AG08396 (cell line): ENCODE data around the gene IFNLR1.

Experiments used
- DNase-seq: peaks from one replicate; pipeline ENCODE4 v3.0.0; 2012; ENCODE audit warnings: low spot score, mixed read lengths

IFNLR1 gene

DNA sequence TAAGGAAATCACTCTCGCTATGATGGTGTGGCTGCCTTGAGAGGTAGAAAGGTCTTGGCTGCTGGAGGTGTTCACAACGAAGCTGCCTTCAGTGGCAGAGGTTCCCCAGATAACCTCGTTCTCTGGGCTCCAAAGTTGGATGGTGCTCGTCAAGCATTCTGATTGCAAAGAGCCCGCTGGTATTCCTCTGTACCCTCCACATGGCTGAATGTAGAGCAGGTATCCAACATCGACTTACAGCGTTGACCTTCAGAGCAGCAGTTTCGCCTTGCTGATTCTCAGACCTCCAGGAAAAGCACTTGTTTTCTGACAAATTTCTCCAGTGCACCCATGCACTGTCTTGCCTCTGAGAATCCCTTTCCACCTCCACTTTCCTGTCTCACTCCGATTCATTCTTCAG, 39.9 kb downstream of the IFNLR1 start:
- no peak for DNase-seq

DNA sequence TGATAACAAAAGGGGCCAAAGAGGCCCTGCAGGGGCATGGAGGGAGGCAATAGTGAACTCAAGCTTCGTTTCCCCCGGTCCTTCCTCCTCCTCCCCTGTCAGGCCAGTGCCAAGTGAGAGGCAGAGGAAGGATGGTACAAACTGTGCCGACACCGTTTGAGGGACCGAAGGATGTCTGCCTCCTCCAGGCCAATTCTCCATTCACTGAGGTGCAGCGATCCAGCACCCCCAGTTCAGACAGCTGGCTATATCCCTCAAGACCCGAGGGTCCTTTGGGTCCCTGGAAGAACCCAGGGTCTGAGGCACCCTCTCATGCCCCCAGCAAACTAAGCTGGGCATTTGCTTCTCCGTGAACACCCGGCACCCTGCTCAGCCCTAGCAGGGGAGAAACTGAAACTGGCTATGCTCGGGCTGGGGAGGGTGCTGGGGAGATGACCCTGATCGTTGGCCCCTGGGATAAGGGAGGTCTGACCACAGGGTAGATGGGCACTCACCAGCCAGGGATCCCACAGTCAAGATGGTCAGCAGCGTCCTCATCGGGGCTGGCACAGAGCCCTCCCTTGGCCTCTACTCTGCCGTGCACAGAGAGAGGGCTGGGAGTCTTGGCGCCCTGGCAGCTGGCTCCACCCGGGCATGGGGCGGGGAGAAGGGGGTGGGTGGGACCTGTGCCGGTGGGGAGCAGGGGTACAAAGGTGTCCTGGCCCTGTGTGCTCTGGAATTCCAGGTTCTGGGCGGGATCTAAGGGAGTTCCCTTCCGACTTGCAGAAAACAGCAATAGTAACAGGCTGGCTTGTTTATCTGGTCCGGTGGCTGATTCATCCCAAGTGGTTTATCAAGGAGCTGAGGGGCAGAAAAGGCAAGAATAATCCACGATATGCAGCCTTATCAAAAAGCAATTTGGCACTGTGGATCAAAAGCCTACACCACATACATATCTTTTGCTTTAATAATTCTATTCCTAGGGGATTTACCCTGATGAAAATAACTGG, 44.2 kb downstream of the IFNLR1 start, which contains the start of gene IL22RA1:
Gene IL22RA1 (minus strand): TSS at position 595 of the 989 bp plus-strand sequence. CDS start 58 bp downstream, at position 537.
- peak; percentile 47 for DNase-seq

DNA sequence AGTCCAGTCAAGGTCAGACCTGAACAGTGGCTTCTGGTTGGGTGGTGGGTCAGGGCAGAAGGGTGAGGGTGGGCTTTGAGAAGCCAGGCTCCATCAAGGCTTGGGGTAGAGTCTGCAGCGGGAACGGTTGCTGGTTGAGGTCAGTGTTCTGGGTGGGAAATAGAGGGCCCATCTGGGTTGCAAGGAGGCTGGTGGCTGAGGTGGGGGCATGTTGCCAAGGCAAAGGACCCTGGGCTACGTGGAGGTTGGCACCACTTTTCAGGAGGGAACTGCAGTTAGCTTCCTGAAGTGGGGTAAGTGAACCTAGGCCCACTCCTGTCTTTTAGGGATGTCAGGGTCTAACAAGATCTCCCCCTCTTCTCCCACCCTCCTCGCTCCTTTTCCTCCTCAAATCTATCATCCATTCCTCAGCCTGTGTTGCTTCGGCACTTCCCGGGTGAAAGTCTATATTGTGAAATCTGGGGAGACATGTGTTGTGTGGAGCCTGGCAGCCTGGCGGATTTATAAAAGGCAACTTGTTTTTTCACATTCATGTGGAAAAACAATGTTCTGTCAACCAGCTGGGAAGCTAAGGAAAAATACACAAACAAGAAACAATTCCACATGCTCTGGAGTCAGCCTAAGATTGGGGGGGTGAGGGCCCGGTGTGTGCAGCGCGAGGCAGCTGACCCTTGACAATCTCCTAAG, 45.6 kb downstream of the IFNLR1 start:
- no peak for DNase-seq

DNA sequence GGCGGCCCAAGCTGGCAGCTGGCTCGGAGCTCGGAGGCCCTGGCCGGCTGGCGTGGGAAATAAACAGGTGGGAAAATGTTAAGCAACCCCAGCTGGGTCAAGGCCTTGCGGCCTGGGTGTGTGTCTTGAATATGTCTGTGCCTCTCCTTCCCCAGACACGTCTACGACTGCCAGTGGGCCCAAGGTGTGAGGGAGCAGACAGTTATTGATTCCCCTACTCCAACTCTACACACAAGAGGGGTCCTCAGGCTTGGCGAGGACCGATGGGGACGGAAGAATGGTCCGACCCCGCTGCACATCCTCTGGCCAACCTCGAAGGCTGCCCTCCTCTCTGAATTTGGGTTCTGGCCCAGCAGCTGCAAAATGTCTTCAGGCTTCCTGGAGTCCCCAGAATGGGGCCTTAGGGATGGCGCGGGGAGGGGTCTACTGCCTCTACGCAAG, 46.3 kb downstream of the IFNLR1 start:
- DNase-seq = no peak

DNA sequence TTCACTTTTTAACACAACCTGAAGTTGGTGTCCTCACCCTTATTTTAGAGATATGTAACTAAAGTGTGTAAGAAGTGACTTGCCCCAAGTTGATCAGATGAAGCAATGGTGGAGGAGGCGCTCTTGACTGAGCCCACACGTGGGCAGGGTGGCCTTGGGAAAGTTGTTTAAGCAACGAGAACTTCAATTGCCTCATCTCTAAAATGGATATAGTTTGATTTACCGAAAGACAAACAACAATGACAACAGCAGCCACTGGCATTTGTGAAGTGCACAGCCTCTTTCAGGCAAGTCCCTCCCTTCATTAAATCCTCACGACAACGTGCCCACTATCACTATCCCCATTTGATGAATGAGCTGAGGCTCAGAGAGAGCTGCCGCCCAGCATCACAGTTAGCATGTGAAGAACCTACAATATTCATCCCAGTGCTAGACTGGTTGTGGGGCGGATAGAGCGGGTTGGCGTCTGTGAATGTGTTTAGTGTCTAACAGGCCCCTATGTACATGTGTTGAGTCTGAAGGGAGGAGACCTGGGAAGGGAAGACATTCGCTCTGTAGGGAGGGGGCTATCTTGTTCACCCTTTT, 47.2 kb downstream of the IFNLR1 start:
- no peak for DNase-seq

DNA sequence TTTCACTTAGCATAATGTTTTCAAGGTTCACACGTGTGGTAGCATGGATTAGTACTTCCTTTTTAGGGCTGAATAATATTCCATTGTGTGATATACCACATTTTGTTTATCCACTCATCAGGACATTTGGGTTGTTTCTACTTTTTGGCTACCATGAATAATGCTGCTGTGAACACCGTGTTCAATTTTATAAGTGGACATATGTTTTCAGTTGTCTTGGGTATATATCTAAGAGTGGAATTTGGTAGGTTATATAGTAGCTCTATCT, 47.9 kb downstream of the IFNLR1 start:
- no peak for DNase-seq

DNA sequence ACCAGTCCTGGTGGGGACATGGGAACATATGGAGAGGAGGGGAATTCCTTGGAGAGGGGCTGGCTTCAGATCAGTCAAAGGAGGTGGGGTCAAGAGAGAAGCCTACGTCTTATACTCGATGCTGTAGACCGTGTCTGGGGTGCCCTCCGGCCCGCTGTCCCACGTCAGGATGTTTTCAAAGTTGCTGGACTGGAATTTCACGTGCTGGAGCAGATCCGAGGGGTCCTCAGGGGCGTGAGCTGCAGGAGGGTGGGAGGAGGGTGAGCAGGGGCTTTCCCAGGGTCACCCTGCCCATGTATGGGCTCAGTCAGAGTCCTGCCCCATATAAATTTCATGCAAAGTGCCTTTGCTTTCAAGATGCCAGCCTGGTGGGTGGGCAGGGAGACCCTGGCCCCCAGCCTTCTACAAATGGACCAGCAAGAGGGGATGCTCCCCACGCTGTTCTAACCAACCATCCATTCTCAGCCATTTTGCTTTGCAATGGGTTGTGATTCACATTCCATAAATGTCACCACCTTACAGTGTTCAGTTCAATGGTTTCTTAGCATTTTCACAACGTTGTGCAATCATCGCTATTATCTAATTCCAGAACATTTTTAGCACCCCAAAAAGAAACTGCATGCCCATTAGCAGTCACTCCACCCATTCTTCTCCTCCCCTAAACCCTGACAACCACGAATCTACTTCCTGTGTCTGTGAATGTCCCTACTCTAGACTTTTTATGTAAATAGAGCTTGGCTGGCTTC, 48.4 kb downstream of the IFNLR1 start:
- no peak for DNase-seq

DNA sequence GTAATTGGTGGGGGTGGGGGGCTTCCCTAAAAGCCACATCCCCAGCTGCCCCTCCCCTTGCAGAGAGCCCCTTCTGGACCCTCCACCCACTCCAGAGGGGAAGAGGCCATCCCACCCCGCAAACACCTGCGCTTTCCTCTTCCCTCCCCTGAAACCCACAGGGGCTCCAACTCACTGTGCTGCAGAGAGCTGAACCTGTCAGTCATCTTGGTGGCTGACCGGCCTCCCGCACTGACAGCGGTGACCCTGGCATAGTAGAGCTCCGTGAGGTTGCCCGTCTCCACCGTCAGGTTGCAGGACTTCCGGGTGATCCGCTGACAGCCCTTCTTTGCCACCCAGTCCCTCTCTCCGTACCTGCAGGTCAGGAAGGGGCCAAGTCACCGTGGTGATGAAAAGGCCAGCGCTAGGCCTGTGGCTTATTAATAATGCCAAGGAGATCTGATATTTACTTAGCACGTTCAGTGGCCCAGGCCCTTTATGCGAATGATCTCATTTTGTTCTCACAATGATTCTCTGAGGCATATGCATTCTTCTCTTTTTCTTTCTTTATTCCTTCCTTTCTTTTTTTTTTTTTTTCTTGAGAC, 50.0 kb downstream of the IFNLR1 start:
- no peak for DNase-seq

DNA sequence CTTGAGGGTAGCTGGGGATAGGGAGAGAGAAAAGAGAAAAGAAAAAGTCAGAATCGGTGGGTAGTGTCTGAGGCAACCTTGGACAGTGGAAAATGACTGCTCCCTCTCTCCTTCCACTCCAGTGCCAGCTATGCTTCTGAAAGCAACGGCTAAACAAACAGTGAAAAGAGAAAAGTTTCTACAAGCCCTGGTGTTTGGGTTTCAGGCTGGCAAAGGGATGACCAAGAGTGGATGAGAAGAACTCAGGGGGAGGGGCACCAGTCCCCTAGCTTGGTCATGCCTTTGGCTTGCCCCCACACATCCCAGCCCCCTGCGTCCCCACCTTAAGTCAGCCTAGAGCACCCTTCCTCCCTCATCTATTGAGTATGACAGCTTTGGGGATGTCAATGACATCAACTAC, 52.7 kb downstream of the IFNLR1 start:
- no peak for DNase-seq

DNA sequence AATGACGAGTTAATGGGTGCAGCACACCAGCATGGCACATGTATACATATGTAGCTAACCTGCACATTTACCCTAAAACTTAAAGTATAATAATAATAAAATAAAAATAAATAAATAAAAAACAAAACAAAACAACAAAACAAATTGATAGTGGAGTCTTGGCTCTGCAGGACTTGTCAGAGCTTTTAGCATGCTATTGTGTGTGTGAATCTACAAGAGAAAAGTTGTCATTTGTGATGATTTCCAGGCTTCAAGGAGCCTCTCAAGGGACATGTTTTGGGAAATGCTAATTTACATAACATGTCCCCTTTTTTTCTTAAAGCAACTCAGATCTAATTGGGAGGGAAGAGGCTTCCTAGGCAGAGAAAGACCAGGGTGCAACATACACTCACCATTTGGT, 53.3 kb downstream of the IFNLR1 start:
- no peak for DNase-seq

DNA sequence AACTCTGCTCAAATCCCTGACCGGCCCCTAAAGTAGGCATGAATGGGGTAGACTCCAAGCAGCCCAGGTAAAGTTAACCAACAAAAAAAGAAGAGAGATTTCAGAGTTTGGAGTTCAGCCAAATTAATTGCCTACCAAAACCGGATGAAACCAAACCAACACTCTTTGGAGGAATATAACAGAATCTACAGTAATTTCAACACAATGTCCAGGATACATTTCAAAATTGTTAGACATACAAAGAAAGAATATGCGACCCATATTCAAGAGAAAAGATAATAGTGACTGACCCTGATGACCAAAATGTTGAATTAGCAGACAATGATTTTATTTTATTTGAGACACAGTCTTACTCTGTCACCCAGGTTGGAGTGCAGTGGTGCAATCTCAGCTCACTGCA, 56.7 kb downstream of the IFNLR1 start:
- no peak for DNase-seq

DNA sequence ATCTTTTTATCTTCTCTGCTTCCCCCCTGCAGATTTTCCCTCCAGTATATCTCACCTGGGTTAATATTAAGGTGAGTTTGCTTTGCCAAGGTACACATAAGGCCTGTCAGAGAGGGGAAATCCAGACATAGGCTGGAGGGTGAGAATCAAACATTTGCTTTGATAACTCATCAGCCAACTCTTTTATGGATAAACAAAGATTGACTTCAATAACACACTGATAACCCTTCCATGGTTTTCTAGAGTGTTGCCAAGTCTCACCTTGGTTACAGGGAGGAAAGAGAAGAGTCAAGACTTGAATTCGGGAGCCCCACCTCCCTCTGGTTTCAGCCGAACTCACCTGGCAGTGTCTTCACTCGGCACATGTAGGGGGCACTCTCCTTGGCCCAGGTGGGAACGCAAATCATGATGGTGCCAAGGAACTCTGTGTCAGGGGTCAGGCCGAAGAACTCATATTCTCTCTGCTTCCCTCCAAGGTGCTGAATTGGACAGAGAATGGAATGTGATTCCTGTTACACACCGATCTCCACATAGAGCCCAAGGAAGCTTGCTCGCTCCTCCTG, 59.2 kb downstream of the IFNLR1 start:
- no peak for DNase-seq

DNA sequence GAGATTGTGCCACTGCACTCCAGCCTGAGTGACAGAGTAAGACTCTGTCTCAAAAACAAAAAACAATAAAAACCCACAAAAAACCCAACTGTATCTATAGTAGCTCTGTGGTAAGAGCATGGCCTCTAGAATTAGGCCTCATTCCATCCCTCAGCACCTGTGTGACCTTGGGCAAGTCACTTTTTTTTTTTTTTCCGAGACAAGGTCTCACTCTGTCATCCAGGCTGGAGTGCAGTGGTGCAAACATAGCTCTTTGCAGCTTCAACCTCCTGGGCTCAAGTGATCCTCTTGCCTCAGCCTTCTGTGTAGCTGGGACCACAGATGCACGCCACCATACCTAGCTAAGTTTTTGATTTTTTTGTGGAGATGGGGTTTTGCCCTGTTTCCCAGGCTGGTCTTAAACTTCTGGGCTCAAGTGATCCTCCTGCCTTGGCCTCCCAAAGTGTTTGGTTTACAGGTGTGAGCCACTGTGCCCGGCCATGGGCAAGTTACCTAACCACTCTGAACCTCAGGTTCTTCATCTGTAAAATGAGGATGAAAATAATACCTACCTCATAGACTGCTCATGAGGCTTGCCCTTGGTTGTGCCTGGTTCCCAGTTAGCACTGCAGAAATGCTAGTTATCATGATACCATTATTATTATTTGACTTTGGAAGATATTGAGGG, 59.8 kb downstream of the IFNLR1 start:
- DNase-seq = no peak

DNA sequence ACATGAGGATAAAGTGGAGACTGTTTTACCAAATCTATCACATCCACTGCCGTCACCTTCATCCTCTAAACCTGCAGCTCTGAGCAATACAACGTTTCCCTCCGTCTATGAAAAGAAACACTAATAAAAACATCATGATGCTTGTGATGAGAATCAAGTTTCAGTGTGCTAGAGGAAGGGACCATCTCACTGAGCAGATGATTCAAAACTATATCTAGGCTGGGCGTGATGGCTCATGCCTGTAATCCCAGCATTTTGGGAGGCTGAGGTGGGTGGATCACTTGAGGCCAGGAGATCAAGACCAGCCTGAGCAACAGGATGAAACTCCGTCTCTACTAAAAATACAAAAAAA, 60.4 kb downstream of the IFNLR1 start:
- DNase-seq = no peak

DNA sequence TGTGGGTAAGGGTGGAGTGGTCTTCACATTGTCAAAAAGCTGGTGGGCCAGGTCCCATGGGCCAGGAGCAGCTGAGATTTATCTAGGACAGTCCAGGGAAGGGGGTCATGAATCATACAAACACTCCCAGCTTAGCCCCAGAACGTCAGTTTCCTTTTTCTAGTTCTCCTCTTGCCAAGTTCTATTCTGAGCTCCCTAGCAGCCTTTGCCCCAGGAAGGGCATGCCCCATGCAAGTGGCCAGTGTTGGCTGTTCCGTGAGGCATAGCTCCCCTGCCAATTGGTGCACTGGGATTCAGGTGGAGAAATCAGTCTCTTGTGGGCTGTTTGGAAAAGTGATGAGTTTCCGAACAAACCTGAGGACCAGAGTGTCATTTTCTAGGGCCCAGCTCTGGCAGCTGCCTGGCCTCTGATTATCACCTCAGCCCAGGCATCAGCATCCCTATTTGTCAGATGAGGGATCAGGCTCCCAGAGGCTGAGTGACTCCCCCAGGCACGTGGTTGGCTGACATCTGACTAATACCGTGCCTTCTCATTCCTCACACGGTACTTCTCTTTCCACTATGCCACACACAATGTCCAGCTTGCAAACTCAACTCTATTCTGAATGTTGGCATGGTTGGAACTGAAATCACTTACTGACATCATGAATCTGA, 60.9 kb downstream of the IFNLR1 start:
- DNase-seq = peak; percentile 61

DNA sequence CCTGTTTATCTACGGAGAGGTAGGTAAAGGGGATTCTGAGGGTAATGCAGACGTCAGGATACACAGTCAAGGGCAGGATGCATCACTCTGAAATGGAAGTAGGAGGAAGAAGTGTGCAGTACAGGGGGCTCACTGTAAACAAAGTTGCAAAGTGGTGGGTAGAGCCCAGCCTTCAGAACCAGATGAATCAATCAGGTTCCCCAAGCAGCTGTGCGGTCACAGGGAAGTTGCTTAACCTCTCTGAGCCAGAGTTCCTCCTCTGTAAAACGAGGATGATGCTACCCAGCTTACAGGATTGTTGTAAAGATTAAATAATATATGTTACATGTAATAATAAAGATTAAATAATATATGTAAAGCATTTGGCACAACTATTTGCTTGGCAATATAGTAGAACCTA, 61.6 kb downstream of the IFNLR1 start:
- DNase-seq = no peak

DNA sequence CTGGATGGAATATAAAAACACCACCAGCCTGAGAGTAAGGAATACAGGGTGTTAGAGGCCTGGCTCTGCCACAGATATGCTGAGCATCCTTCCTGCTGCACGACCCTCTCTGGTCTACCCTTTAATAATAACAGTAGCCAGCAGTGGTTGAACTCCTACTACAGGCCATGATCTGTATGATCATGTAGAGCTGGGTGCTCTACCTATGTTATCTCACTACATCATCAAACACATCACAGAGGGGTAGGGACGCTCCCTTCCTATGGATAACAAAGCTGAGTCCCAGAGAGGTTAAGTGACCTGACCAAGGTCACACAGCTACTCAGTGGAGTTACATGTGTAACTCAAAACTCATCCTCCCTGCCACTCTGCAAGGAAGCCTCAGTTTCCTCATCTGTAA, 62.1 kb downstream of the IFNLR1 start:
- DNase-seq = no peak

DNA sequence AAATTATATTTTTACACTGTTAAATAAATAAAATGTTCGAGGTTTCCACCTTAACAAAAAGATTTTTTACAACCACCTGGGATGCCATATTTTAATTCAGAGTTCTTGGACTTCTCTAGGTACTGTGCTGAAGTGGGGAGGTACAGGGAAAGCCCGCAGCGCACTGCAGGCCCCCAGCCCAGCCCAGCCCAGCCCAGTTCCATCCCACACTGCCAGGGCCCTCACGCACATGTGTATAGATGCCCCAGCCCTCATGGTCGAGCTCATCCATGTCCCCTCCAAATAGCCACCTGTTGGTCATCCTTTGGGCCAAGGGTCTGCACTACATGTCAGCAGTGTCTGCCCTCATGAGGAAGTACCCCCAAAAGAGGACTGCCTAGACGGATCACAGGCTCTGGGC, 63.5 kb downstream of the IFNLR1 start:
- no peak for DNase-seq

DNA sequence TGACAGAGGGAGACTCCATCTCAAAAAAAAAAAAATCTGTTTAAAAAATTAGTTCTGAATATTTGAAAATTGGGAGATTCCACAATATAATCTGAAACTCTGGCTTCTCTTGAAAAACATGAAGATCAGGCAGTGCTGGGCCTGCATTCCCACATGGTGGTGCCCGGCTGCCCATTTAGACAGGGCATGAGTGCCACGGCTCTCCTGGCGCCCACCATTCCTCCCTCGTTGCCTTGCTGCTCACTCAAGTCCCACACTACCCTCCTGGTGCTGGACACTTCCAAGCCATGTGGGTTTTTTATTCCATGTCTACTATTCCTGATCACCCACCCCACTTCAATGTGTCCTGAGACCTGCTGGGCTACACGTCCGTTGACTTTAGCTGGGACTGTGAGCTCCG, 64.3 kb downstream of the IFNLR1 start:
- no peak for DNase-seq

DNA sequence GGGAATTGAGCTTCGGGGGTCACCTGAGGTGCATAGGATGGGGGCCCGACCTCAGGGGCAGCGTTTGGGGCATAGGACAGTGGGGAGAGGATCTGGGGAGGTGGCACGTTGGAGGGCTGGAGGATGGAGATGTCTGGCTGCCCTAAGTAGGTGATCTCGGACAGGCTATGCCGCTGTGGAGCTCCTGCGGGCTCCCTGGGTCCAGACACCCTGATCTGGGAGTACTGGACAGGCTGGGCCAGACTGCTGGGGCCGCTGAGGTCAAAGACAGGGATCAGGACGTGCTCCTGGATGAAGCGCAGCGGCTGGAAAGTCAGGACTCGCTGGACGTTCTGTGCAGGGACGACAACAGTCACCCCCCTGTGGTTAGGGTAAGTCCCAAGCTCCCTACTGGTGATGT, 65.7 kb downstream of the IFNLR1 start:
- no peak for DNase-seq

DNA sequence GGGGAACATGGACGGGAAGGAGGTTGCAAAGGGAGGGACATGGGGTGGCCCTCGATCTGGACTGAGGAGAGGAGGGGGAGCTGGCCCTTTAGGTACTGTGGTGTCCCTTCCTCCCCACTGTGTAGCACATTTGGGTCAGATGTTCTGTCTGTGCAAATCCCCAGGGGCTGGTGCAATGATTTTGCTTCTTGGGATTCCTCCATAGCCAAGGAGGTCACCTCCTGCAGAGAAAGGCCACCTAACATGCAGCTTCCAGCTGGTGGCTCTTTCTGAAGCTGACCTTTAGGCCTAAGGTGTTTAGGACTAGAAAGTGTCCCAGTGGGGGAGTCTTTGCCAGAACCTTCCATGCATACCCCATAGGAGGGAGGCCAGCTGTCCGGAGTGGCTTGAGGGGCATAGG, 66.1 kb downstream of the IFNLR1 start:
- no peak for DNase-seq
